GM12872 (cell line): ENCODE data around the gene RRP1.

Experiments
- CTCF ChIP-seq: IDR thresholded peaks from 3 replicates; pipeline ENCODE4 v1.5.1; 2011; ENCODE audit warnings: low read depth, mild to moderate bottlenecking, low read length, moderate library complexity; ENCODE audit not compliant: insufficient read depth

The RRP1 gene

GRCh38 chr21:43793243-43793642, 3.9 kb downstream of the RRP1 start:
- TF ChIP-seq CTCF, result no peak

GRCh38 chr21:43794311-43794710, 4.9 kb downstream of the RRP1 start:
- no peak for TF ChIP-seq CTCF

GRCh38 chr21:43794857-43795256, 5.5 kb downstream of the RRP1 start:
- no peak for TF ChIP-seq CTCF

GRCh38 chr21:43797415-43797814, 8.0 kb downstream of the RRP1 start:
- TF ChIP-seq CTCF, result no peak

- TF ChIP-seq CTCF, result no peak
Measured at GRCh38 chr21:43797925-43798715, 8.7 kb downstream of the RRP1 start.

GRCh38 chr21:43799301-43799840, 10.0 kb downstream of the RRP1 start:
- no peak for TF ChIP-seq CTCF

- no peak for TF ChIP-seq CTCF
Measured at GRCh38 chr21:43800124-43800523, 10.7 kb downstream of the RRP1 start.
